ENCODE results near the gene DDX10.

- no peak for TF ChIP-seq CTCF (IDR thresholded peaks at IDR 0.05)
- TF ChIP-seq POLR2A (IDR thresholded peaks at IDR 0.05): no peak
Measured at GRCh38 chr11:108813086-108813485, 148.2 kb downstream of the DDX10 start.

Measured in ovary (tissue), 3 donors.